HEK293 (cell line): ENCODE measurements around the gene NXPH2.

Experiments
- CTCF ChIA-PET: fragments of 350-600 bp; formaldehyde crosslinking; extraction: SDS; loops from one replicate; lab custom pipeline; 2021; ENCODE audit warnings: antibody characterized with exemption; lab: Yijun Ruan, JAX
- POLR2A ChIA-PET: fragments of 300-600 bp; formaldehyde crosslinking; extraction: SDS; loops from one replicate; lab custom pipeline; 2020; ENCODE audit warnings: antibody characterized with exemption, inconsistent platforms; lab: Yijun Ruan, JAX
- H3K27ac ChIP-seq: fragments of 200-500 bp; sonication (Bioruptor generic); 2 replicates; pipeline ENCODE4 v1.5.1; 2014; ENCODE audit warnings: low read depth, low read length, control low read depth, inconsistent platforms; ENCODE audit errors: extremely low read depth
- H3K36me3 ChIP-seq, 2 experiments: fragments of 200-500 bp in 1 of 2; sonication (Bioruptor generic) in 1 of 2; 1 replicate in 1 of 2; 2 replicates in 1 of 2; pipeline ENCODE4 v1.5.1; 2014 to 2017; ENCODE audit warnings: inconsistent platforms in 2 of 2, low read length in 2 of 2; ENCODE audit not compliant: control insufficient read depth in 2 of 2, insufficient read depth in 1 of 2
- H3K4me1 ChIP-seq: fragments of 200-500 bp; sonication (Bioruptor generic); 2 replicates; pipeline ENCODE4 v1.5.1; 2014; ENCODE audit warnings: mild to moderate bottlenecking, low read length, inconsistent platforms; ENCODE audit not compliant: control insufficient read depth, insufficient read depth
- H3K4me3 ChIP-seq: 2 replicates; pipeline ENCODE4 v1.5.1; 2011; ENCODE audit warnings: low read depth, mild to moderate bottlenecking, control low read depth, low read length, moderate library complexity
- H3K9me3 ChIP-seq: fragments of 200-500 bp; sonication (Bioruptor generic); 2 replicates; pipeline ENCODE4 v1.5.1; 2014; ENCODE audit warnings: low read depth, low read length, inconsistent platforms; ENCODE audit not compliant: control insufficient read depth, insufficient read depth
- ATF2 ChIP-seq: fragments of 450-650 bp; formaldehyde crosslinking; IDR thresholded peaks from 2 replicates; pipeline ENCODE4 v1.5.1; 2016; ENCODE audit warnings: missing biosample characterization, missing genetic modification characterization, low read depth
- GLI4 ChIP-seq: fragments of 450-650 bp; formaldehyde crosslinking; IDR thresholded peaks from 2 replicates; pipeline ENCODE4 v1.5.1; 2016; ENCODE audit warnings: missing biosample characterization, missing genetic modification characterization
- ZBTB7A ChIP-seq: fragments of 450-650 bp; formaldehyde crosslinking; IDR thresholded peaks from 2 replicates; pipeline ENCODE4 v1.5.1; 2016; ENCODE audit warnings: low read depth, missing biosample characterization, missing genetic modification characterization
- ZBTB8A ChIP-seq: fragments of 450-650 bp; formaldehyde crosslinking; IDR thresholded peaks from 2 replicates; pipeline ENCODE4 v1.5.1; 2016; ENCODE audit warnings: missing biosample characterization, missing genetic modification characterization
- ZNF280C ChIP-seq: fragments of 450-650 bp; formaldehyde crosslinking; IDR thresholded peaks from 2 replicates; pipeline ENCODE4 v1.5.1; 2016; ENCODE audit warnings: missing biosample characterization, missing genetic modification characterization
- ZNF362 ChIP-seq: fragments of 450-650 bp; formaldehyde crosslinking; IDR thresholded peaks from 2 replicates; pipeline ENCODE4 v1.5.1; 2016; ENCODE audit warnings: missing biosample characterization, missing genetic modification characterization
- ZNF548 ChIP-seq: fragments of 450-650 bp; formaldehyde crosslinking; IDR thresholded peaks from 2 replicates; pipeline ENCODE4 v1.5.1; 2016; ENCODE audit warnings: missing biosample characterization, missing genetic modification characterization
- ZNF580 ChIP-seq: fragments of 450-650 bp; formaldehyde crosslinking; IDR thresholded peaks from 2 replicates; pipeline ENCODE4 v1.5.1; 2016; ENCODE audit warnings: missing biosample characterization, missing genetic modification characterization
- ZNF600 ChIP-seq: fragments of 450-650 bp; formaldehyde crosslinking; IDR thresholded peaks from 2 replicates; pipeline ENCODE4 v1.5.1; 2016; ENCODE audit warnings: missing biosample characterization, missing genetic modification characterization
- ZNF660 ChIP-seq: fragments of 450-650 bp; IDR thresholded peaks from 2 replicates; pipeline ENCODE4 v1.5.1; 2018; ENCODE audit warnings: missing biosample characterization, mild to moderate bottlenecking, missing genetic modification characterization
- ZNF747 ChIP-seq: fragments of 450-650 bp; formaldehyde crosslinking; IDR thresholded peaks from 2 replicates; pipeline ENCODE4 v1.5.1; 2016; ENCODE audit warnings: missing biosample characterization, missing genetic modification characterization
- ZNF830 ChIP-seq: fragments of 450-650 bp; IDR thresholded peaks from 2 replicates; pipeline ENCODE4 v1.5.0; 2018; ENCODE audit warnings: missing biosample characterization, missing genetic modification characterization, low read depth, mild to moderate bottlenecking, moderate library complexity
- TF ChIP-seq, protein P1 (sequence below): IDR thresholded peaks from 2 replicates; pipeline ENCODE4 v1.6.1; 2011; ENCODE audit warnings: mild to moderate bottlenecking, low read depth, low read length, borderline replicate concordance
- TF ChIP-seq, protein P2 (sequence below): fragments of 450-650 bp; IDR thresholded peaks from 2 replicates; pipeline ENCODE4 v1.5.1; 2018; ENCODE audit warnings: missing biosample characterization, missing genetic modification characterization
- TF ChIP-seq, protein P3 (sequence below): fragments of 450-650 bp; formaldehyde crosslinking; conservative IDR thresholded peaks from 2 replicates; pipeline ENCODE4 v1.5.1; 2016; ENCODE audit warnings: low read depth, missing biosample characterization, missing genetic modification characterization
- TF ChIP-seq, protein P4 (sequence below): fragments of 450-650 bp; formaldehyde crosslinking; IDR thresholded peaks from 2 replicates; pipeline ENCODE4 v1.5.1; 2016; ENCODE audit warnings: missing biosample characterization, missing genetic modification characterization

NXPH2 gene

DNA sequence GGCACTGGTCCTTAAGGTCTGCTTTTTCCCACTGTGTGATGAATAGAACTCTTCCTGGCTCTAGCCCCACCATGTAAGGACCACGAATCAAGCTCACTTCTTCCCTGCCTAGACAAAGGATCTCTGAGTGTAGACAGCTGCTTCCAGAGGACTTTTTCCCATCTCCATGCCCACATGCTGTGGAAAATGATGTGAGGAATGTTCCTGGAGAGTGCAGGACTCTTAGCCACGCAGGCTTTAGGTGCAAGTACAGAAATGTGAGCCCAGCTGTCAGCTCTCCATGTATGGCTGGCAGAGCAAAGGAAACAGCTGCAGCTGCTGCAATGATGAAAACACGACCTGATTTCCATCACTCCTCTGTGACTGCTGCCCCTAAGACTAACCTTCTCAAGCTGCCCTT lies 35.5 kb downstream of the NXPH2 start (continued):
- TF ChIP-seq, protein P1, sequence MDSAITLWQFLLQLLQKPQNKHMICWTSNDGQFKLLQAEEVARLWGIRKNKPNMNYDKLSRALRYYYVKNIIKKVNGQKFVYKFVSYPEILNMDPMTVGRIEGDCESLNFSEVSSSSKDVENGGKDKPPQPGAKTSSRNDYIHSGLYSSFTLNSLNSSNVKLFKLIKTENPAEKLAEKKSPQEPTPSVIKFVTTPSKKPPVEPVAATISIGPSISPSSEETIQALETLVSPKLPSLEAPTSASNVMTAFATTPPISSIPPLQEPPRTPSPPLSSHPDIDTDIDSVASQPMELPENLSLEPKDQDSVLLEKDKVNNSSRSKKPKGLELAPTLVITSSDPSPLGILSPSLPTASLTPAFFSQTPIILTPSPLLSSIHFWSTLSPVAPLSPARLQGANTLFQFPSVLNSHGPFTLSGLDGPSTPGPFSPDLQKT: no peak
- TF ChIP-seq ATF2 (tag by site-specific recombination) (no peak), ZNF580 (no peak), ZBTB8A (tag by site-specific recombination) (no peak), ZNF362 (tag by site-specific recombination) (no peak), ZBTB7A (no peak), ZNF747 (no peak), ZNF660 (tag by site-specific recombination) (no peak), GLI4 (tag by site-specific recombination) (no peak)
- TF ChIP-seq, protein P2, sequence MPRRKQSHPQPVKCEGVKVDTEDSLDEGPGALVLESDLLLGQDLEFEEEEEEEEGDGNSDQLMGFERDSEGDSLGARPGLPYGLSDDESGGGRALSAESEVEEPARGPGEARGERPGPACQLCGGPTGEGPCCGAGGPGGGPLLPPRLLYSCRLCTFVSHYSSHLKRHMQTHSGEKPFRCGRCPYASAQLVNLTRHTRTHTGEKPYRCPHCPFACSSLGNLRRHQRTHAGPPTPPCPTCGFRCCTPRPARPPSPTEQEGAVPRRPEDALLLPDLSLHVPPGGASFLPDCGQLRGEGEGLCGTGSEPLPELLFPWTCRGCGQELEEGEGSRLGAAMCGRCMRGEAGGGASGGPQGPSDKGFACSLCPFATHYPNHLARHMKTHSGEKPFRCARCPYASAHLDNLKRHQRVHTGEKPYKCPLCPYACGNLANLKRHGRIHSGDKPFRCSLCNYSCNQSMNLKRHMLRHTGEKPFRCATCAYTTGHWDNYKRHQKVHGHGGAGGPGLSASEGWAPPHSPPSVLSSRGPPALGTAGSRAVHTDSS (tag by site-specific recombination): no peak
- TF ChIP-seq, all 188 proteins: peak for 0

DNA sequence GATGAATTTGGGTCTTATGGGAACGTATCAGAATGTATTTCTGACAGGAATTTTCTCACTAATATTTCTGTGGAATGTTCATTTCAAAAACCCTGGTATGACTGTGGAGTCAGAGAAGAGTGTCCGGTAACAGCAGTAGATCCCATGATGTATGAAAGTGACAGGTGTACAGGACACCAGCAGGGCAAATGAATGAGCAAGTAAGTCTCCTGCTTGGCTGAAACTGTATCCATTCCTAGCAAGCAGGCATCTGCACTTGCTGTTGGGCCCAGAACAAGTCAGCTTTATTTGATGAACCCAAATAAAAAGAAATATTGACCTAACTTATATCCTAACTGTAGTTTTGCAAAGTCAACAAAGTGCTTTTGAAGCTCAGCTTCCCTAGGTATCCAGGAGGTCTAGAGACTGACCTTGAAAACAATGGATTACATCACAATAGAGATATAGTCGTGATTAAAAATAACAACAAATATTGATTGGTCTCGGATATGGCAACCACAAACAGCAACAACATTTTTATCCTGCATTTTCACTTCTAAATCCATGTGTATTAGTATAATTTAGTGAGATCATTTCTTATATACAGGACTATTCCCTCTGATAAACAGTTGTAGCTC lies 37.6 kb downstream of the NXPH2 start:
- no peak overlapping the region for H3K4me3 ChIP-seq
- no peaks in the 10 kb centered on the region for H3K36me3 ChIP-seq
- TF ChIP-seq ZNF548 (tag by site-specific recombination): no peak
- TF ChIP-seq, protein P3, sequence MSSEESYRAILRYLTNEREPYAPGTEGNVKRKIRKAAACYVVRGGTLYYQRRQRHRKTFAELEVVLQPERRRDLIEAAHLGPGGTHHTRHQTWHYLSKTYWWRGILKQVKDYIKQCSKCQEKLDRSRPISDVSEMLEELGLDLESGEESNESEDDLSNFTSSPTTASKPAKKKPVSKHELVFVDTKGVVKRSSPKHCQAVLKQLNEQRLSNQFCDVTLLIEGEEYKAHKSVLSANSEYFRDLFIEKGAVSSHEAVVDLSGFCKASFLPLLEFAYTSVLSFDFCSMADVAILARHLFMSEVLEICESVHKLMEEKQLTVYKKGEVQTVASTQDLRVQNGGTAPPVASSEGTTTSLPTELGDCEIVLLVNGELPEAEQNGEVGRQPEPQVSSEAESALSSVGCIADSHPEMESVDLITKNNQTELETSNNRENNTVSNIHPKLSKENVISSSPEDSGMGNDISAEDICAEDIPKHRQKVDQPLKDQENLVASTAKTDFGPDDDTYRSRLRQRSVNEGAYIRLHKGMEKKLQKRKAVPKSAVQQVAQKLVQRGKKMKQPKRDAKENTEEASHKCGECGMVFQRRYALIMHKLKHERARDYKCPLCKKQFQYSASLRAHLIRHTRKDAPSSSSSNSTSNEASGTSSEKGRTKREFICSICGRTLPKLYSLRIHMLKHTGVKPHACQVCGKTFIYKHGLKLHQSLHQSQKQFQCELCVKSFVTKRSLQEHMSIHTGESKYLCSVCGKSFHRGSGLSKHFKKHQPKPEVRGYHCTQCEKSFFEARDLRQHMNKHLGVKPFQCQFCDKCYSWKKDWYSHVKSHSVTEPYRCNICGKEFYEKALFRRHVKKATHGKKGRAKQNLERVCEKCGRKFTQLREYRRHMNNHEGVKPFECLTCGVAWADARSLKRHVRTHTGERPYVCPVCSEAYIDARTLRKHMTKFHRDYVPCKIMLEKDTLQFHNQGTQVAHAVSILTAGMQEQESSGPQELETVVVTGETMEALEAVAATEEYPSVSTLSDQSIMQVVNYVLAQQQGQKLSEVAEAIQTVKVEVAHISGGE: no peak
- no peak for TF ChIP-seq ZNF280C
- no peak for TF ChIP-seq ZNF830 (tag by site-specific recombination)
- TF ChIP-seq ZNF600 (tag by site-specific recombination): no peak
- TF ChIP-seq, protein P4, sequence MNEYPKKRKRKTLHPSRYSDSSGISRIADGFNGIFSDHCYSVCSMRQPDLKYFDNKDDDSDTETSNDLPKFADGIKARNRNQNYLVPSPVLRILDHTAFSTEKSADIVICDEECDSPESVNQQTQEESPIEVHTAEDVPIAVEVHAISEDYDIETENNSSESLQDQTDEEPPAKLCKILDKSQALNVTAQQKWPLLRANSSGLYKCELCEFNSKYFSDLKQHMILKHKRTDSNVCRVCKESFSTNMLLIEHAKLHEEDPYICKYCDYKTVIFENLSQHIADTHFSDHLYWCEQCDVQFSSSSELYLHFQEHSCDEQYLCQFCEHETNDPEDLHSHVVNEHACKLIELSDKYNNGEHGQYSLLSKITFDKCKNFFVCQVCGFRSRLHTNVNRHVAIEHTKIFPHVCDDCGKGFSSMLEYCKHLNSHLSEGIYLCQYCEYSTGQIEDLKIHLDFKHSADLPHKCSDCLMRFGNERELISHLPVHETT (tag by site-specific recombination): no peak
- H3K4me1 ChIP-seq: no peaks in the 10 kb centered on the region
- no peaks in the 10 kb centered on the region for H3K9me3 ChIP-seq
- CTCF ChIA-PET: interaction anchor here (0.6 to 0.7 kb wide), 2 partner anchors 71 to 776 kb away, joined by 3 read pairs; no protein-coding TSS in a partner anchor
- POLR2A ChIA-PET: no interaction called here
- no peak overlapping the region for H3K27ac ChIP-seq
